SK-N-SH (cell line): Measurements from ENCODE around the gene AOC1. TPM values are rescaled to one million over a fixed set of nuclear protein-coding genes. Genes with fewer than 3 reads are reported as not detected.

ENCODE experiments used
- CTCF ChIA-PET: fragments of 300-600, 350-600 bp; formaldehyde crosslinking; extraction: SDS; loops from one replicate; lab custom pipeline; 2021; lab: Yijun Ruan, JAX
- POLR2A ChIA-PET: fragments of 350-600 bp; sonication (Branson Sonifier 250); formaldehyde crosslinking; extraction: SDS; loops from one replicate; lab custom pipeline; 2020; ENCODE audit warnings: antibody characterized with exemption, inconsistent platforms; lab: Yijun Ruan, JAX
- DNase-seq: peaks from one replicate; pipeline ENCODE4 v3.0.0; 2012
- H2AFZ ChIP-seq: fragments of 200-600 bp; sonication (generic); 2 replicates; pipeline ENCODE4 v1.8.1; 2016; ENCODE audit warnings: antibody characterized with exemption, mild to moderate bottlenecking, low read depth
- H3F3A ChIP-seq: fragments of 200-600 bp; sonication (generic); replicated peaks from 2 replicates; pipeline ENCODE3; 2016; ENCODE audit warnings: antibody characterized with exemption, mild to moderate bottlenecking; ENCODE audit not compliant: insufficient read depth
- H3K27ac ChIP-seq, 2 experiments: fragments of 200-500 bp in 1 of 2; fragments of 200-600 bp in 1 of 2; sonication (Bioruptor generic) in 1 of 2; sonication (generic), shearing (Covaris generic) in 1 of 2; 2 replicates each; pipeline versions ENCODE4 v1.5.1 to v1.6.1; 2014 to 2016; ENCODE audit warnings: low read depth in 2 of 2, inconsistent platforms in 1 of 2, low read length in 1 of 2, mild to moderate bottlenecking in 1 of 2, mixed read lengths in 1 of 2
- H3K27me3 ChIP-seq: fragments of 200-600 bp; sonication (generic), shearing (Covaris generic); 2 replicates; pipeline ENCODE4 v1.6.1; 2016; ENCODE audit warnings: mixed run types; ENCODE audit not compliant: insufficient read depth
- H3K36me3 ChIP-seq, 2 experiments: fragments of 200-500 bp in 1 of 2; fragments of 200-600 bp in 1 of 2; sonication (Bioruptor generic) in 1 of 2; sonication (generic) in 1 of 2; replicated peaks in 1 of 2; 2 replicates each; pipeline versions ENCODE3 to v1.5.1; 2014 to 2016; ENCODE audit warnings: low read length in 1 of 2, mild to moderate bottlenecking in 1 of 2; ENCODE audit not compliant: insufficient read depth in 2 of 2, control insufficient read depth in 1 of 2
- H3K4me1 ChIP-seq, 2 experiments: fragments of 200-500 bp in 1 of 2; fragments of 200-600 bp in 1 of 2; sonication (Bioruptor generic) in 1 of 2; sonication (generic), shearing (Covaris generic) in 1 of 2; 2 replicates each; pipeline versions ENCODE4 v1.5.1 to v1.6.1; 2014 to 2016; ENCODE audit warnings: low read depth in 1 of 2, low read length in 1 of 2, mixed run types in 1 of 2; ENCODE audit not compliant: insufficient read depth in 2 of 2, control insufficient read depth in 1 of 2
- H3K4me2 ChIP-seq: fragments of 200-600 bp; sonication (generic), shearing (Covaris generic); 2 replicates; pipeline ENCODE4 v1.6.1; 2017; ENCODE audit warnings: mixed run types
- H3K4me3 ChIP-seq, 2 experiments: fragments of 200-500 bp in 1 of 2; fragments of 200-600 bp in 1 of 2; sonication (Bioruptor generic) in 1 of 2; sonication (generic), shearing (Covaris generic) in 1 of 2; 2 replicates each; pipeline versions ENCODE4 v1.5.1 to v1.8.1; 2014 to 2016; ENCODE audit warnings: low read depth in 2 of 2, inconsistent platforms in 1 of 2, low read length in 1 of 2, mild to moderate bottlenecking in 1 of 2, mixed read lengths in 1 of 2, moderate library complexity in 1 of 2
- H3K79me2 ChIP-seq: fragments of 200-600 bp; sonication (generic); 2 replicates; pipeline ENCODE4 v1.8.1; 2017; ENCODE audit warnings: mild to moderate bottlenecking; ENCODE audit not compliant: insufficient read depth
- H3K9ac ChIP-seq: fragments of 200-600 bp; sonication (generic); 2 replicates; pipeline ENCODE4 v1.6.1; 2017; ENCODE audit warnings: mixed run types
- H3K9me2 ChIP-seq: fragments of 200-600 bp; sonication (generic); 2 replicates; pipeline ENCODE4 v1.6.1; 2017; ENCODE audit warnings: mixed run types
- H3K9me3 ChIP-seq: fragments of 200-600 bp; sonication (generic); 2 replicates; pipeline ENCODE4 v1.6.1; 2017; ENCODE audit warnings: mixed run types, mild to moderate bottlenecking, moderate library complexity
- H4K20me1 ChIP-seq: fragments of 200-600 bp; sonication (generic); 2 replicates; pipeline ENCODE4 v1.6.1; 2017; ENCODE audit warnings: mild to moderate bottlenecking, mixed run types; ENCODE audit not compliant: insufficient read depth
- EP300 ChIP-seq, 2 experiments: IDR thresholded peaks; 2 replicates each; pipeline versions ENCODE4 v1.4.0 to v1.6.1; 2012; ENCODE audit warnings: borderline replicate concordance in 1 of 2, low read depth in 1 of 2, low read length in 1 of 2
- EZH2phosphoT487 ChIP-seq: fragments of 200-600 bp; sonication (generic); IDR thresholded peaks from 2 replicates; pipeline ENCODE4 v1.6.1; 2017; ENCODE audit warnings: low read depth, mixed run types, mild to moderate bottlenecking, antibody characterized with exemption, moderate library complexity, borderline replicate concordance
- FOSL2 ChIP-seq: IDR thresholded peaks from 2 replicates; pipeline ENCODE4 v1.4.0; 2012; ENCODE audit warnings: low read depth, mild to moderate bottlenecking, moderate library complexity, borderline replicate concordance
- FOXJ3 ChIP-seq: sonication (generic); formaldehyde crosslinking; IDR thresholded peaks from 2 replicates; pipeline ENCODE4 v1.5.1; 2020; ENCODE audit warnings: mild to moderate bottlenecking, missing genetic modification reagents
- GABPA ChIP-seq: IDR thresholded peaks from 2 replicates; pipeline ENCODE4 v1.4.0; 2012; ENCODE audit warnings: low read depth, mild to moderate bottlenecking
- GATA2 ChIP-seq: sonication (generic); formaldehyde crosslinking; IDR thresholded peaks from 2 replicates; pipeline ENCODE4 v1.5.0; 2020; ENCODE audit warnings: mild to moderate bottlenecking, missing genetic modification reagents
- JUND ChIP-seq: IDR thresholded peaks from 2 replicates; pipeline ENCODE4 v1.4.0; 2012
- MEF2A ChIP-seq: IDR thresholded peaks from 2 replicates; pipeline ENCODE4 v1.4.0; 2012; ENCODE audit warnings: low read depth, borderline replicate concordance
- MXI1 ChIP-seq: IDR thresholded peaks from 2 replicates; pipeline ENCODE4 v1.6.1; 2012; ENCODE audit warnings: mild to moderate bottlenecking, low read depth, low read length, improper control_type of control experiment
- NFIC ChIP-seq: IDR thresholded peaks from 2 replicates; pipeline ENCODE4 v1.4.0; 2012; ENCODE audit warnings: borderline replicate concordance
- NRF1 ChIP-seq: IDR thresholded peaks from 2 replicates; pipeline ENCODE4 v1.6.1; 2012; ENCODE audit warnings: low read depth, mild to moderate bottlenecking, low read length
- POLR2AphosphoS5 ChIP-seq: IDR thresholded peaks from 2 replicates; pipeline ENCODE4 v1.6.1; 2012; ENCODE audit warnings: low read depth, low read length
- RAD21 ChIP-seq: IDR thresholded peaks from 2 replicates; pipeline ENCODE4 v1.6.1; 2012; ENCODE audit warnings: mild to moderate bottlenecking, low read length
- RCOR1 ChIP-seq: fragments of 150-350 bp; IDR thresholded peaks from 2 replicates; pipeline ENCODE4 v1.6.1; 2017; ENCODE audit warnings: antibody characterized with exemption, low read length
- RFX5 ChIP-seq: IDR thresholded peaks from 2 replicates; pipeline ENCODE4 v1.6.1; 2012; ENCODE audit warnings: mild to moderate bottlenecking, improper control_type of control experiment, low read length
- RXRA ChIP-seq: IDR thresholded peaks from 2 replicates; pipeline ENCODE4 v1.4.0; 2012; ENCODE audit warnings: low read depth, mild to moderate bottlenecking, borderline replicate concordance
- TAF1 ChIP-seq: IDR thresholded peaks from 2 replicates; pipeline ENCODE4 v1.6.1; 2012; ENCODE audit warnings: low read depth, mild to moderate bottlenecking, low read length, moderate library complexity, borderline replicate concordance
- TCF12 ChIP-seq: IDR thresholded peaks from 2 replicates; pipeline ENCODE4 v1.4.0; 2012
- TEAD4 ChIP-seq: IDR thresholded peaks from 2 replicates; pipeline ENCODE4 v1.4.0; 2012; ENCODE audit warnings: mild to moderate bottlenecking, borderline replicate concordance; ENCODE audit not compliant: insufficient read depth
- YY1 ChIP-seq: IDR thresholded peaks from 2 replicates; pipeline ENCODE4 v1.4.0; 2012; ENCODE audit warnings: low read depth, mild to moderate bottlenecking
- WGBS: methylation state at CpG from one replicate; pipeline ENCODE4 v1.1.6; 2017; ENCODE audit warnings: low lambda C conversion rate; 5-methylcytosine and 5-hydroxymethylcytosine counted together
- polyA plus RNA-seq, 3 experiments: library from polyadenylated mRNA; depleted of rRNA; stranded (reverse); fragments of >200 nt; gene quantifications; 2 replicates each; pipeline ENCODE4 v1.2.3, GENCODE V29; 2012
- TF ChIP-seq, protein P1 (sequence below): IDR thresholded peaks from 2 replicates; pipeline ENCODE4 v1.4.0; 2012; ENCODE audit warnings: low read depth
- TF ChIP-seq, protein P2 (sequence below): IDR thresholded peaks from 2 replicates; pipeline ENCODE4; 2012

Gene AOC1
- polyA plus RNA-seq, 1 of the 3 experiments (the other 2 are of a cell fraction): not detected

DNA sequence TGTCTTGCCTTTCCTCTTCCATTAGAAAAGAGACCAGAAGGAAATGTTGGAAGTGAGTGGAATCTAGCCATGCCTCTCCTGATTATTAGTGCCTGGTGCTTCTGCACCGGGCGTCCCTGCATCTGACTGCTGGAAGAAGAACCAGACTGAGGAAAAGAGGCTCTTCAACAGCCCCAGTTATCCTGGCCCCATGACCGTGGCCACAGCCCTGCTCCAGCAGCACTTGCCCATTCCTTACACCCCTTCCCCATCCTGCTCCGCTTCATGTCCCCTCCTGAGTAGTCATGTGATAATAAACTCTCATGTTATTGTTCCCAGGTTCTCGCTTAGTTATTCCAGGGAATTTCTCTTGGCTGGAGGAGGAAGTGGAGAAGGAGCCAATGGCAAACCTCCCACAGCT is 47.5 kb upstream of the AOC1 start:
- H3K36me3 ChIP-seq: no peaks in the 10 kb centered on the region
- H3K27me3 ChIP-seq: no peaks in the 10 kb centered on the region
- no peaks in the 10 kb centered on the region for H3K79me2 ChIP-seq
- POLR2A ChIA-PET: no interaction called here
- no peak overlapping the region for H3K4me2 ChIP-seq
- peaks cover 0 to 7% of the 10 kb centered on the region in 2 experiments; a peak in 1 of 4 replicates for H3K4me1 ChIP-seq
- no peak overlapping the region for H3K27ac ChIP-seq
- no peak for DNase-seq
- no peaks in the 10 kb centered on the region for H3K9me2 ChIP-seq
- WGBS: 35% methylated on average over 5 of the region's 5 CpGs
- H4K20me1 ChIP-seq: no peaks in the 10 kb centered on the region
- no peak for TF ChIP-seq MXI1
- no peak for TF ChIP-seq GABPA
- TF ChIP-seq POLR2AphosphoS5: no peak
- no peak for TF ChIP-seq EP300 (IDR thresholded peaks at IDR 0.05; ENCODE audit: borderline replicate concordance in 1 of 2, low read depth in 1 of 2, low read length in 1 of 2)
- TF ChIP-seq TEAD4: no peak
- no peak for TF ChIP-seq NFIC
- no peak for TF ChIP-seq FOSL2
- no peak for TF ChIP-seq TAF1
- TF ChIP-seq TCF12: no peak
- no peak for TF ChIP-seq FOXJ3
- no peak for TF ChIP-seq NRF1
- H3K9ac ChIP-seq: no peak overlapping the region
- CTCF ChIA-PET: no interaction called here
- no peaks in the 10 kb centered on the region for H3F3A ChIP-seq
- H2AFZ ChIP-seq: no peak overlapping the region
- no peak overlapping the region for H3K4me3 ChIP-seq
- H3K9me3 ChIP-seq: 0 out of 2 replicates have a peak, but pooled peaks cover 7% of the 10 kb centered on the region

DNA sequence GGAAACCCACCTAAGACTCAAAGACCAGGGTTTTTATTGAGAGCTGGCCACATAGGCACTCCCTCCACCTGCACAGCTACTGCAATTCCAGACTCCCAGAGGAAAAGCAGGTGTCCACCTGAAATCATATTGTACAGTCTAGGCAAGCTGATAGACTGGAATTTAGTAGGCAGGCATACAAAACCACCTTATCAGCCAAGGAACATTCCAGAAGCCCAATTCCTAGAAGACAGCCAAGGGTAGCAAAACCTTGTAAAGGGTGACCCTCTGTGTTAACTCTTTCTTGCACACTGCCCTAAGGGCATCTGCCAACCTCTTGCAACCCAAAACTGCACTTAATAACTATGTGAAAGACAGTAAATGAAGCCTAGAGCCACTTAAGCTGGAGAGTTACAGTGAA is 46.5 kb upstream of the AOC1 start:
- Histone ChIP-seq H3K27me3 (no peaks in the 10 kb centered on the region), H3K9me3 (0 out of 2 replicates have a peak, but pooled peaks cover 7% of the 10 kb centered on the region), H3K9me2 (no peaks in the 10 kb centered on the region), H3K9ac (no peak overlapping the region), H3K4me2 (no peak overlapping the region)
- CTCF ChIA-PET: interaction anchor here (1.5 kb wide), 1 partner anchor 8 kb away, joined by 3 read pairs; no protein-coding TSS in a partner anchor
- TF ChIP-seq JUND: no peak
- TF ChIP-seq YY1: no peak
- no peak for TF ChIP-seq EZH2phosphoT487
- TF ChIP-seq, protein P1, sequence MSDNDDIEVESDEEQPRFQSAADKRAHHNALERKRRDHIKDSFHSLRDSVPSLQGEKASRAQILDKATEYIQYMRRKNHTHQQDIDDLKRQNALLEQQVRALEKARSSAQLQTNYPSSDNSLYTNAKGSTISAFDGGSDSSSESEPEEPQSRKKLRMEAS: no peak
- TF ChIP-seq FOXJ3: no peak
- TF ChIP-seq TCF12: no peak
- TF ChIP-seq, protein P2, sequence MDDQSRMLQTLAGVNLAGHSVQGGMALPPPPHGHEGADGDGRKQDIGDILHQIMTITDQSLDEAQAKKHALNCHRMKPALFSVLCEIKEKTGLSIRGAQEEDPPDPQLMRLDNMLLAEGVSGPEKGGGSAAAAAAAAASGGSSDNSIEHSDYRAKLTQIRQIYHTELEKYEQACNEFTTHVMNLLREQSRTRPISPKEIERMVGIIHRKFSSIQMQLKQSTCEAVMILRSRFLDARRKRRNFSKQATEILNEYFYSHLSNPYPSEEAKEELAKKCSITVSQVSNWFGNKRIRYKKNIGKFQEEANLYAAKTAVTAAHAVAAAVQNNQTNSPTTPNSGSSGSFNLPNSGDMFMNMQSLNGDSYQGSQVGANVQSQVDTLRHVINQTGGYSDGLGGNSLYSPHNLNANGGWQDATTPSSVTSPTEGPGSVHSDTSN: no peak
- TF ChIP-seq RAD21: no peak
- no peak for TF ChIP-seq TEAD4
- TF ChIP-seq POLR2AphosphoS5: no peak
- no peak for TF ChIP-seq RCOR1
- TF ChIP-seq NFIC: no peak
- no peak for TF ChIP-seq GATA2 (CRISPR knock-in tag)
- no peak for TF ChIP-seq RFX5
- TF ChIP-seq MEF2A: no peak
- TF ChIP-seq RXRA: no peak
- TF ChIP-seq, all 33 proteins: peak for 0
- H2AFZ ChIP-seq: no peak overlapping the region
- H4K20me1 ChIP-seq: no peaks in the 10 kb centered on the region
- no peak overlapping the region for H3K27ac ChIP-seq
- peaks cover 0 to 7% of the 10 kb centered on the region in 2 experiments; a peak in 1 of 4 replicates for H3K4me1 ChIP-seq
- no peak for DNase-seq
- H3K79me2 ChIP-seq: no peaks in the 10 kb centered on the region
- no peak overlapping the region for H3K4me3 ChIP-seq
- no peaks in the 10 kb centered on the region for H3K36me3 ChIP-seq
- POLR2A ChIA-PET: no interaction called here
- H3F3A ChIP-seq: no peaks in the 10 kb centered on the region
